Measurements from ENCODE around the gene ATP10B. TPM values are rescaled to one million over a fixed set of nuclear protein-coding genes. Genes with fewer than 3 reads are reported as not detected.
"Not testable (repeated sequence)": the region's sequence is repeated elsewhere in the genome, so short reads cannot be mapped to it uniquely, and the experiment has no call there.

ATP10B gene
- polyA plus RNA-seq, 12 donors, result 0.27 to 5.4 (median 0.63) TPM; not detected in 1

DNA sequence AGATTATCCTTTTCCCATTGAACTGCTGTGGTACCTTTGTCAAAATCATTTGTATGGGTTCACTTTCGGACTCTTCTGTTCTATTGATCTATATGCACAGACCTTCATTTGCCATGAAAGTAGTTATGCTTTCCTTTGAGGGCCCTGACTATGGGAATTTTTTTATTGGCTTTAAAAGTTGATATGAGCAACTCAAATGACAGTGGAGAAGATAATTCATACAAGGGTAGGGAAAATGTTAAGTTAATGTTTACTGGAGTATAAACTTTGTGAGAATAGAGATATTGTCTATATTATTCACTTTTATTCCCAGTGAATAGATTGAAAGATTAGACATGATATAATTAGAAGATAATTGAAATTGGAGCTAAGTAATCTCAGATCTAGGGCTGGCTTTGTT lies 94.8 kb downstream of the ATP10B start:
- DNase-seq, result no peak

DNA sequence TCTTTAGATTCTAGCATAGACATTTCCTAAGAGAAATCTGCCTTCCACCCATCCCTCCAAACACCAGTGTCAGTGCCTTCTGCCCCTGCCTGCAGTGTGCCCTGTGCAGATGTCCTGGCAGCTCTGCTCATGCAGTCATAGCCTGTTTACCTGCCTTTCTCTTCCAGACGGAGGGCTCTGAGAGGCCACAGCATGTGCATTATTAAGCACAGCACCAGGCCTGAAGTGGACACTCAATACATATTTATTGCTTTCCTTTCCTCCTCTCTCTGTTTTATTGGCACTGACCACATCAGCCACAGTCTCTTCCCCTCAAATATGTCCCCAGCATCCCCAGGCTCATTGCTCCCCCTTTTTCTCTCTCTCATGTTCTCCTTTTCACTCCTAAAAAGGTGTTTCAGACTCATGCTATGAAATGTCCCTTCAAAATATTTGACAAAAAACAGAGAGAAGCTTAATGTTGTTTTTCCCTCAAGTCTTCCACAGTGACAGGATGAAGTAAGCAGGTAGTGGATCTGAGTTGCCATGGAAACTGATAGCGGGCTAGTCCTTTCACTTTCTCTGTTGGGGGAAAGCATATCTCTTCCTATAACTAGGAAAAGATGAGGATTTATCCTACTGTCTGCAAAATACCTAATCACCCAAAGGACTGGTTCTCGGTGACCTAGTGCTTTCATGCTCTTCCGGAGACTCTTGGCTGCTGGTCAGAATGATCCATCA lies 100.9 kb downstream of the ATP10B start:
- DNase-seq, result no peak

DNA sequence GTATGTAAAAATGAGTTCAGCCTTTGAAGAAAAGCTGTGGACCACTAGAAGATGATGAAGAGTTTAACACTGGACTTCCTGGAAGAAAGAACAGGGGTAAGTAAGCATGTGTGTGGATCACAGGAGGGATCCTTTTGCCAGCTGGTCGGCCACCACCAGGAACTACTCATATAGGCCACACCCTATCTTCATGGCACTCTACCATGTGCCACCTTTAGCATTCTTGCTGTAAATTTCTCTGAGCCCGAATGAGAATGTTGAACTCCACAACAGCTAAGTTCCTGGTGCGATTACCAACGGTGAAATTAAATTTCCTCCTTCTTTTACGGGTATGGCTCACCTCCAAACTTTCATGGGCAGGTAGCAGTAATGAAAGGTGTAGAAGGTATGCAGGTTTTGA lies 102.3 kb downstream of the ATP10B start:
- DNase-seq, result no peak

DNA sequence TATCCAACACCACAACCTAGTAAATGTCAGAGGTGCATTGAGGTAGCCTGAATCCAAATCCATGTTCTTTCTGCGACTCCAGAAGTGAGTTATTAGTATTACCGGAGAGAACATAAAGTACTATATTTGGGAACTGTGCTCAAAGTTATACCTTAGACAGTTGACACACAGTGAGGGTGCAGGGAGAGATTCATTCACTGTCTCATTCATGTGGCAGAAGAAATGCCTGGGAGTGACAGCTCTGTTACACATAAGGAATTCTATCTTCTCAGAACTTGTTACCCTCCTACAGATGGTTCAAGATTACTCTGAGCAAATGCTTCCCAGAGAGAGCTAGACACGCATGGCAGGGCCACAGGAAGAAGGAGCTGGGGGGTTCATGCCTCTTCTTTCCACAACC lies 103.0 kb downstream of the ATP10B start:
- DNase-seq, result no peak

DNA sequence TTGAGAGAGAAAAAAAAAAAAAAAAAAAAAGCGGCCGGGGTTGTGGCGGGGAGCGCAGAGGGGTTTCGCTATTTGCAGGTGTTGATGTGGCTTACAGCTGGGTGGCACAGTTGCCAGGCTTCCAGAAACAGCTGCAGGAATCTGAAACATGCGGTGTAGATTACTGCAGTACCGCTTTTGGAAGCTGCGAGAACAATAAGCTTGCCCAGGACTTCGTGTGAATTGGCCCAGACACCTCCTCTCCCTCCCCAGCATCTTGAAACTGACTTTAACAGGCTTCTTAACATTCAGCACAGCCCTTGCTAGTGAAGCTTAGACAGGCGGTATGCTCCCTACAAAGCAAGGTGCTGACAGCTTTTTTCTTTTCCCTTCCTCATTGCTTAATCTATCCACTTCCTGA lies 104.0 kb downstream of the ATP10B start:
- DNase-seq, result peak; percentile 13

DNA sequence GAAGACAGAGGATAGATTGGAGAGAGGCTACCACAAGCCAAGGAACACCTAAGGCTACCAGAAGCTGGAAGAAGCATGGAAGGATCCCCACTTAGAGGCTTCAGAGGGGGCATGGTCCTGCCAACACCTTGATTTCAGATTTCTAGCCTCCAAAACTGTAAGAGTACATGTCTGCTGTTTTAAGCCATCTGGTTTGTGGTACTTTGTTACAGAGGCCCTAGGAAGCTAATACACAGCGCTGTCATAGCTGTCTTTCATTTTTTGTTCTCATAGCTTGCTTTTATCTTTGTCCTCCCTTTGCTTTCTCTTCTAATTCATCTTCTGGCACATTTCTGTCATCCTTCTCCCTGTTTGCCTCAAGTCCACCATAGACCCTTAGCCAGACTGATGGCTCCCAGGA lies 104.5 kb downstream of the ATP10B start:
- no peak for DNase-seq

DNA sequence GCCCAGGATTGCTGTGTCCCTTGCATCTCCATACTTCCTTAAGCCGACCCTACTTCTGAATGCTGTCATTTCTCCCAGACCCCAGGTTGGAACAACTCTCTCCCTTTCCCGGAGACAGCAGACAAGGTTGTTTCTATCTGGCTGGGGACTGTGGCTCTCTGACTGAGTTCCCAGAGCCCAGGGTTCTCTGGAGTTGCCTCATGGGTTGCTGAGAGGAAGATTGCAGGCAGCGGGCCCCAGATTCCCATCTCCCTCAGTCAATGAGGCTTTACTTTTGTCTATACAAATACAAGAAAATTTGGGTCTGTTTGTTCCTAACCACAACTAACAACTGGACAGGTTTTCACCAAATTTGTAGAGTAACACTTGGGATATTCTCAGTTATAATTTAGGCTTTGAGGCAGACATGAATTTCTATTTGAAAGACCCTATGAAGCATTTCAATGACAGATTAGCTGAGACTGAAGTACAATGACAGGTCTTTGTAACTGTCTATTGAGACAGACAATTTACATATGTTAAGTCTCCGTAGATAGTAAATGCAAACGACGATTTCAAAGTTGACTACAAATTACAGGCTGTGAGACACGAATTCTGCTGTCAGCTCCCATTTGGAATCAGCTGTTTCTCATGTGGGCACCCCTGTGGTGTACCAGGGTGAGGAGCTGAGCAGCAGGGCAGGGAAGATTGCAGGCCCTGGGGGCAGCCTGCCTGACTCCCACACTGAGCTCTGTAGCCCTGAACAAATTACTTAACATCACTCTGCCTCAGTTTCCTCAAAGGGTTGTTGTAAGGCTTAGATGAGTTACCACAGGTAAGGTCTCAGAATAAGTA lies 107.5 kb downstream of the ATP10B start:
- no peak for DNase-seq

DNA sequence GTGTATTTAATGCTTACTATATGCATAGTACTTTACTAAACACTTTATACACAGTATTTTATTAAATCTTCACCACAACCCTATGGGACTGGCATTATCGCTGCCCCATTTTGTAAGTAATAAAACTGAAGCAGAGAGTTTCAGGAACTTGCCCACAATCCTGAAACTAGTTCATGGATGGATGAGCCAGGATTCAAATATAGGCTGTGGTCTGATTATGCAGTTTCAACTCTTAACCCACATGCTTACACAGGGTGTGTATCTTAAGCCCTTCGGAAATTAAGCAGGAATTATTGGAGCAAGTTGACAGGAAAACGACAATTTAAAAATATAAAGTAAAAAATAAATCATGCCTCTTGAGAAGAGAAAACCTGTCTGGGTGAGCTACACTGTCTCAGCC lies 109.0 kb downstream of the ATP10B start:
- no peak for DNase-seq

DNA sequence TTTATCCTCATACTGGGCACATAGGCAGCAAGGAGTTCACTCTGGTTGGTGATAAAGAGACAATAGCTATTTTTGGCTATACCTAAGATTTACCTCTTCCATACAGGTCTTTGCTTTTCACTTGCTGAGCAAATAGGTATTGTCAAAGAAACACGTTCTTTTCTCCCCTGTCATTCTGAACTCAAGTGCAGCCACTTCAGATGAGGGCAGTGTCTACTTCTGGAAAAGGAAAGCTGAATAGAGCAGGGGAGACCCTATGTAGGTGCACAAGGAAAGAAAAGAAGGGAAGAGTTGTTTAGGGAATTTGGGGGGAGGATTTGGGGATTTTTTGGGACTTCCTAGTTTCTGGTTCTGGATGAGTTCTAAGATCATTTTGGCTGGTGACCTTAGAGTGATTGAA lies 109.6 kb downstream of the ATP10B start:
- no peak for DNase-seq

DNA sequence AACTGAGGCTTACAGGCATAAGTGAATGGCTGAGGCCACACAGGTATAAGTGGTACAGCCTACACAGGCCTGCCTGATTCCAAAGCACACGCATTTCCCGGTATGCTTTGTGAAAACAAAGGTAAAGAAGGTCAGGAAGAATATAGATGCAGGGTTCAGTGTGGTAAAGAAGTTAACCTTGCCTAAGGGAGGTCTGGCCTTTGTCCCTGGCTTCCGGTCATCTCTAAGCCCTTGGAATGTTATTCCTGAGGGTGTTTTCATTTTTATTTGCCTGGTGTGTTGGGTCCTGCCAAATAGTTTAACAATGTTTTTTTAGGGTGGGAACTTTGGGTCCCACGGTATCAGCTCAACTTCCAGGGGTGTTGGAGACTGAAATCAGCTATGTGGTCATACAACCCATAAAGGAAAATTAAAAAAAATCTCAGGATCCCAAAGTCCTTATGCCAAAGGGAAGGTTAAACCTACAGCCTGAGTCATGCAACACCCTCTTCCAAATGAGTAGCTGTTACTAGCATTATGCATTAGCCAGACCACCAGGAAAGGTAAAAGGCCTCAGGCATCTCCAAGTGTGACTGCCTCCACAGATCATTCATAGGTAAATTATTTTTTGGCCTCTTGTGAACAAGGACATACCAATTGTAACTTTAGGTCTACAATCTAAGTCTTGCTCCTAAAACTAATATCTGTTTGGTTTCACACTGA lies 124.6 kb downstream of the ATP10B start:
- DNase-seq, result no peak

DNA sequence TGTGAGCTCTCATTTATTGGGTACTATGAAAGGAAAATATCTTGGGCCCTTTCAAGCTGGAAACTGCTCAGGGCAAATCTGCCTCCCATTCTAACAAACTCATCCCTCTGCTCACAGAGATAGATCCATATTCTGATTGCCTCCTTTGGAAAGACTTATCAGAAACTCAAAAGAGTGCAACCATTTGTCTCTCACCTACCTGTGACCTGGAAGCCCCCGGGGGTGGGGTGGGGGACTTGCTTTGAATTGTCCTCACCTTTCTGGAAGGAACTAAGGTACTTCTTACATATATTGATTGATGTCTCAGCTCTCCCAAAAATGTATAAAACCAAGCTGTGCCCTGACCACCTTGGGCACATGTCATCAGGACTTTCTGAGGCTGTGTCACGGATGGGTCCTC lies 125.3 kb downstream of the ATP10B start:
- no peak for DNase-seq

DNA sequence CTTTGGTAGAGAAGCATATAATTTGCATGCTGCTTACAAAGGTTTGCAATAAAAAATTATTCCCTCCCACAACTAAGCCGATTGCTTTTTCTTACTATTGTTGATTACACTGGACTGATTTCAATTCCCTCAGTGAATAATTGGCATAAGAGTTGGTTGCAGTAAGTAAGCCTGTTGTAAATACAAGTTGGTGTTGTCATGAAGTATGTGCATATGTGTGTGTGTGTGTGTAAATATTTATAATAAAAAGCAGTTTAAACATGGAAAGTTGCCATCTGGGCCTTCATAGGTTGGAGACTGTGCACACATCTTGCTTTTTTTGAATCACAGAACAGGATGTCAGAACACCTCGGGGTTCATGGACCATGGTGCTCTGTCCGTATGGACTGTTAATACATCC lies 131.2 kb downstream of the ATP10B start:
- DNase-seq, result no peak

DNA sequence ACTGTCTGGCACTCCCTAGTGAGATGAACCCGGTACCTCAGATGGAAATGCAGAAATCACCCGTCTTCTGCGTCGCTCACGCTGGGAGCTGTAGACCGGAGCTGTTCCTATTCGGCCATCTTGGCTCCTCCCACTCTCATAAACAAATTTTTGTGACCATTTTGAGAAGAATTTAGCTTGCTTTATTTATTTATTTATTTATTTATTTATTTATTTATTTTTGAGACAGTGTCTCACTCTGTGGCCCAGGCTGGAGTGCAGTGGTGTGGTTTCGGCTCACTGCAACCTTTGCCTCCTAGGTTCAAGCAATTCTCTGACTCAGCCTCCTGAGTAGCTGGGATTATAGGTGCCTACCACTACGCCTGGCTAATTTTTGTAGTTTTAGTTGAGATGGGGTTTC lies 136.5 kb downstream of the ATP10B start:
- not testable (repeated sequence) for DNase-seq

DNA sequence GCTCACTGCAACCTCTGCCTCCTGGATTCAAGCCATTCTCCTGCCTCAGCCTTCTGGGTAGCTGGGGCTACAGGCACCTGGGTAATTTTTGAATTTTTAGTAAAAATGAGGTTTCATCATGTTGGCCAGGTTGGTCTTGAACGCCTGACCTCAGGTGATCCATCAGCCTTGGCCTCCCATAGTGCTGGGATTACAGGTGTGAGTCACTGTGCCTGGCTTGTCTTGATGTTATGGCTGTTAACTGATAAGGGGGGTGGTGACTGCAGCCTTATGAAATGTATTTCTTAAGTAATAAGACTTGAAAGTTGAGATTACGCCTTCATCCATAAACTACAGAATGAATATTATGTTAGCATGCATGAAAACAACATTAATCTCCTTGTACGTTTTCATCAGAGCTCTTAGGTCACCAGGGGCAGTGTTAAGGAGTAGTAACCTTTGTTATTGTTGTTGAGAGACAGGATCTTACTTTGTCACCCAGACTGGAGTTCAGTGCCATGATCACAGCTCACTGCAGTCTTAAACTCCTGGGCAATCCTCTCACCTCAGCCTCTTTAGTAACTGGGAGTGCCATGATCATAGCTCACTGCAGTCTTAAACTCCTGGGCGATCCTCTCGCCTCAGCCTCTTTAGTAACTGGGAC lies 148.3 kb downstream of the ATP10B start:
- DNase-seq, result no peak

DNA sequence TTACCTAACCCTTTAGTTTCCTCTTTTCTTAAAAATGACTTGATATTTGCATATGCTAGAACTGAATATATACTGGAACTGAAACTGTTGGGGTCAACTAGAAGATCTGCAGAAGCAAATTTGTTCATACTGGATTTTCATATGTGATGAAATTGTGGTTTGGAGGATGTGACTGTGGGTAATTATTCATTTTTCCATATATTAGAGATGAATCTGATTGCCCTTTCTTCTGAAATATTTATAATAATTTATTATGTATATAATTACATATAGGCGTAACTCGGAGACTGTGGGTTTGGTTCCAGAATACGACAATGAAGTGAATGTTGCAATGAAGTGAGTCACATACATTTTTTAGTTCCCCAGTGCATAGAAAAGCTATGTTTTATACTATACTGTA lies 149.1 kb downstream of the ATP10B start:
- no peak for DNase-seq

DNA sequence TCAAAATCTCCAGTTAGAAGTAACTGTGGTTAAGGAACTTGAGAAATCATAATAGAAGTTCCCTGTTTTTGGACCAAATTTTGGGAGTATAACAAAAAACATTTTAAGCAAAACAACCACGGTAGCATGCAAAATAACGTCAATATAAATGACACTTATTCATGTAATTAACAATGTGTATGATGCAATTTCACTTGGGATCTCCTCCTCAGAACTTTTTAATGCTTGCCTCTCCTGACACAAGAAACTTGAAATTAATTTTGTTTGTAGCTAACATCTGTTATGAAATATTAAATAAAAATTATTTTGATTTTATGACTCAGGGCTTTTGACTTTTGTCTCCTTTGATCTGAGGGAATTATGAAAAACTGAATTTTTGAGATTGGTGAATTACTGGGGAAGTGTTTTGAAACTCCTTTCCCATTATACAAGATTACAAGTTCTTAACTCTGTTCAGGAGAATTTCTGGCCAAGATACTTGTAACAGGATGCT lies 149.7 kb downstream of the ATP10B start:
- no peak for DNase-seq

DNA sequence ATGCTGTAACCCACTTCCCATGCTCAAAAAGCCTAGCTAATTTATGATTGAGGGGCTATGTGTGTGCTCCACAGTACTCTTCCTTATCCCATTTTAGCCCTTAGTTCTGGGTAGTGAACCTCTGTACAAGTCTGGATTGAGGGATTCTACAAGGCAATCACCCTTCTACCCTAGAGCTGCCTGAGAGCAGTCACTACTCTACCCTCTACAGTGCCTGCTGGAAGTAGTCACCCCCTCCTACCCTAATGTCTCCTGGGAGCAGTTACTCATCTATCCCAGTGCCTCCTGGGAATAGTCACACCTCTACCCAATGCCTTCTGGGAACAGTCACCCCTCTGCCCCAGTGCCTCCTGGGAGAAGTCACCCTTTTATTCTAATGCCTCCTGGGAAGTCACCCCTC lies 150.6 kb downstream of the ATP10B start:
- no peak for DNase-seq

DNA sequence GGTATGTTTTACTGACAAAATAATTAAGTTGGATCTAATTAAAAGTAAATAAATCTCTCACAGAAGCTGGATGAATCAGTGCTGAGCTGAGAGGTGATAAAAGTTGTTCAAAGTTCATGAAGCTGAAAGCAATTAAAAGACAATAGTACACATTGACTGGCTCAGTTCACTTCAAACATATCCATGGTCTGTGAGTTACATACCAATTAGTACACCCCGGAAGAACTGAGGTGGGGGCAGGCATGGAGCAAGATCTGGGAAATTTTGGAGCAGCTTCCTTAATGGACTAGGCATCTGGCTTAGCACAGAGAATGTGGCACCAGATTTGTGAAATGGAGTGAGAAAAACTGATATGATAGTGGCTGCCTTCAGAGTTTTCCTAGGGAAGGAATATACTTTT lies 152.7 kb downstream of the ATP10B start:
- no peak for DNase-seq

DNA sequence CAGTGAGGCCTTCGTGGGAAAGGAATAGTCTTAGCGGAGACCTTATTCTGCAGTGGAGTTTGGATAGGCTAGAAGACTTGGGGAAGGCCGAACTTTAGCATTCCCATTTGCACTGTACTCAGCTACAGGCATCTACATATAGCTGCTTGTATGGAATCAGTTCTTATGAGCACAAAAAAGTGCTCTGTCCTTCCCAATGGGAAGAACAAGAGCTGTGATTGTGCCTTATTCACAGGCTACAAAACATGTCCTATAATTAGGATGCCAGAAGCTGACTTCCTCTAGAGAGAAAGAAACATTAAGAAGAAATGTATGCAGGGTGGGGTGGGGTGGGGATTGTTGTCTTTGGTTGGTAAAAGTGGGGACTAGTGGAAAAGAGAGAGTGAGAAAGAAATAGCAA lies 154.7 kb downstream of the ATP10B start:
- no peak for DNase-seq

DNA sequence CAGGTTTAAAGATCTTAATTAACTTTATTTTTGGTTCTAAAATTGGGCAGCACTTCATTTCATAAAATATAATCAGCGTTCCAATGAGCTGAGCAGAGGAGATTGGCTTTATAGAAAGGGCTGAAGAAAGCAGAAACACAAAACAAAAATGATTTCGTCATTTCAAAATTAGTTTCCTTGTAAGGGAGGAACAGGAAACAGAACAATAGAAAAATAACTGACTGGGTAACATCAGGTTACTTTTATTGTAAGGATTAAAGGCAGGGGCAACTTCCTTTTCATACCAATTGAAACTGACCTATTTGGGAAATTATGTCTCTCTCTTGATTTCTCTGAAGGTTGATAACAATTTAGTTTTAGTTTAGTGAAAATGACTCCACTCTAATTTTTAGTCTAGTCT lies 157.1 kb downstream of the ATP10B start:
- no peak for DNase-seq

DNA sequence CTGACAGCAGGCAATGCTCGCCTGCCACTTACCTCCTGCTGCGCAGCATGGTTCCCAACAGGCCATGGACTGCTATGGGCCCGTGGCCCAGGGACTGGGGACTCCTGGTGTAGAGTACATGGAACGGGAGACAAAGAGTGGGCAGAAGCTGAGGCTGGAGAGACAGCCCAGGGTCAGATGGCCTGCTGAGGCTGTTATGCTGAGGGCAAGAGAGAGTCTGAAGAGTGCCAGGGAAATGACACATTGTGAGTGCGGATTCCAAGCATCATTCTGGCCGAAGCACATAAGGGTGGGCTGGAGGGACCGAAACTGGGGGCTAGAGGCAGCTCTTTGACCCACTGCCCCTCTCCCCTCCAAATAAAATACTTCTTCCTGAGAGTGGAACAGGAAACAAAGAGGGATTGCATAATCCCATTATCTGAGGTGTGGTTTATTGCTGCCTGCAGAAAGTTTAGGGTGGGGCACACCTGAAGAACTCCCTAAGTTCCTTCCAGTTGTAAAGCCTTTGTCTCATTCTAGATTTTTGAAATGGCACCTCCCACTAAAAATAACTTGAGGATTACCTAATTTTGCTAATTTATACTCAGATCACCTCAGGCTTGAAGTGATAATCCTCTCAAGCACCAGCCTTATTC lies 158.1 kb downstream of the ATP10B start:
- DNase-seq, result no peak

DNA sequence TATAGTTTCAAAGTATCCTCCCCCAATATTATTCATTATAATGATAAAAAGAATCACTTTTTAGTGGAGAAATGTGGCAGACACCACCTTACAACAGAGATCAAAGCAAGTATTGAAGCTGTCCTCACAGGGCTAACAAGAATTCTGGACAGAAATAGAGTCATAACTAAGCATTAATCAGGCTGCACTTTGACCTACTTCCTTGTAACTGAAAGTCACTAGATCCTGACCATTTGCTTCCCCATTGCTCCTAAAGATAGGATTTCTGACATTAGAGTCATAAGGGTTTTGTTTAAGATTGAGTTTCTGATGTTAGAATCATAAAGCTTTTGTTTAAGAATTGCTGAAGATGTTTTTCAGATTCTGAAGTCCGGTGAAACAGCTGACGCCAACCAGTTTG lies 159.7 kb downstream of the ATP10B start:
- no peak for DNase-seq

Data from muscle of arm (tissue), 12 donors.